Spleen (tissue), 7 donors: ENCODE results near the gene SACS.

Source experiments
- POLR2A ChIP-seq, 3 donors: fragments of 450-650 bp; IDR thresholded peaks; one replicate each; pipeline ENCODE4 v1.5.1; 2017; ENCODE audit warnings: antibody characterized with exemption in 3 of 3, mild to moderate bottlenecking in 1 of 3
- TF ChIP-seq, protein P1 (sequence below), 11 experiments: fragments of 200-600 bp in 7 of 11; fragments of 450-650 bp in 4 of 11; sonication (generic) in 4 of 11; IDR thresholded peaks in 8 of 11; conservative IDR thresholded peaks in 3 of 11; 1 replicate in 7 of 11; 2 replicates in 4 of 11; pipeline versions ENCODE4 v1.4.0 to v1.8.0; 2016 to 2021; ENCODE audit warnings: antibody characterized with exemption in 11 of 11, inconsistent platforms in 4 of 11, mild to moderate bottlenecking in 1 of 11
- donor health status: DM: no; HTN: no; CAD: no; lungs with moderate emphysema.
- donor health status: DM: no; HTN: no; CAD: no.
- donor health status: DM: no; HTN: no; CAD: no.

GRCh38 chr13:23381866-23382265 lies 51.6 kb downstream of the SACS start:
- TF ChIP-seq, protein P1, sequence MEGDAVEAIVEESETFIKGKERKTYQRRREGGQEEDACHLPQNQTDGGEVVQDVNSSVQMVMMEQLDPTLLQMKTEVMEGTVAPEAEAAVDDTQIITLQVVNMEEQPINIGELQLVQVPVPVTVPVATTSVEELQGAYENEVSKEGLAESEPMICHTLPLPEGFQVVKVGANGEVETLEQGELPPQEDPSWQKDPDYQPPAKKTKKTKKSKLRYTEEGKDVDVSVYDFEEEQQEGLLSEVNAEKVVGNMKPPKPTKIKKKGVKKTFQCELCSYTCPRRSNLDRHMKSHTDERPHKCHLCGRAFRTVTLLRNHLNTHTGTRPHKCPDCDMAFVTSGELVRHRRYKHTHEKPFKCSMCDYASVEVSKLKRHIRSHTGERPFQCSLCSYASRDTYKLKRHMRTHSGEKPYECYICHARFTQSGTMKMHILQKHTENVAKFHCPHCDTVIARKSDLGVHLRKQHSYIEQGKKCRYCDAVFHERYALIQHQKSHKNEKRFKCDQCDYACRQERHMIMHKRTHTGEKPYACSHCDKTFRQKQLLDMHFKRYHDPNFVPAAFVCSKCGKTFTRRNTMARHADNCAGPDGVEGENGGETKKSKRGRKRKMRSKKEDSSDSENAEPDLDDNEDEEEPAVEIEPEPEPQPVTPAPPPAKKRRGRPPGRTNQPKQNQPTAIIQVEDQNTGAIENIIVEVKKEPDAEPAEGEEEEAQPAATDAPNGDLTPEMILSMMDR (IDR thresholded peaks at IDR 0.05 in 8 of 11, conservative IDR thresholded peaks at IDR 0.05 in 3 of 11): no peak
- no peak for TF ChIP-seq POLR2A (IDR thresholded peaks at IDR 0.05)
